Uterus (tissue), 2 donors: ENCODE data around the gene ZFP37.
"Not testable (repeated sequence)": the region's sequence is repeated elsewhere in the genome, so short reads cannot be mapped to it uniquely, and the experiment has no call there.

Source experiments
- CTCF ChIP-seq, 4 experiments: fragments of 200-600 bp in 2 of 4; fragments of 450-650 bp in 2 of 4; sonication (generic) in 2 of 4; IDR thresholded peaks; one replicate each; pipeline ENCODE4 v1.5.1; 2016 to 2019; ENCODE audit warnings: antibody characterized with exemption in 4 of 4, mild to moderate bottlenecking in 2 of 4, moderate library complexity in 1 of 4
- POLR2A ChIP-seq, 2 donors: fragments of 450-650 bp; IDR thresholded peaks; one replicate each; pipeline ENCODE4 v1.6.1; 2016; ENCODE audit warnings: antibody characterized with exemption in 2 of 2, mild to moderate bottlenecking in 1 of 2, moderate library complexity in 1 of 2

GRCh38 chr9:113089924-113090323, 33.4 kb upstream of the ZFP37 start:
- TF ChIP-seq CTCF, POLR2A (IDR thresholded peaks at IDR 0.05): not testable (repeated sequence)
